GM21381 (cell line): ENCODE measurements around the gene GLG1.

Source experiments
- ATAC-seq: cut with Tn5 transposase; IDR thresholded peaks from one replicate; pipeline ENCODE4 v1.9.1; 2021; ENCODE audit warnings: mild to moderate bottlenecking, moderate library complexity; ENCODE audit not compliant: unreplicated experiment

The GLG1 gene

GRCh38 chr16:74485916-74486315 lies 121.0 kb downstream of the GLG1 start:
- no peak for ATAC-seq

GRCh38 chr16:74480150-74481029 lies 126.5 kb downstream of the GLG1 start:
- no peak for ATAC-seq

GRCh38 chr16:74477226-74477625 lies 129.7 kb downstream of the GLG1 start:
- ATAC-seq = no peak

- ATAC-seq = no peak
These were observed 132.5 kb downstream of the GLG1 start for GRCh38 chr16:74474416-74474815.

- no peak for ATAC-seq
These were observed 134.4 kb downstream of the GLG1 start for GRCh38 chr16:74472540-74472939.

- ATAC-seq = no peak
These were observed 134.9 kb downstream of the GLG1 start for GRCh38 chr16:74472010-74472409.

GRCh38 chr16:74469946-74470478 lies 136.9 kb downstream of the GLG1 start:
- no peak for ATAC-seq

GRCh38 chr16:74468807-74469525 lies 137.9 kb downstream of the GLG1 start:
- ATAC-seq = no peak

GRCh38 chr16:74466872-74467271 lies 140.0 kb downstream of the GLG1 start:
- no peak for ATAC-seq

GRCh38 chr16:74465851-74466685 lies 140.8 kb downstream of the GLG1 start:
- no peak for ATAC-seq

GRCh38 chr16:74465281-74465680 lies 141.6 kb downstream of the GLG1 start:
- no peak for ATAC-seq

GRCh38 chr16:74463888-74464287 lies 143.0 kb downstream of the GLG1 start:
- ATAC-seq = no peak

GRCh38 chr16:74462361-74462760 lies 144.6 kb downstream of the GLG1 start:
- ATAC-seq = no peak

- no peak for ATAC-seq
These were observed 145.1 kb downstream of the GLG1 start for GRCh38 chr16:74461826-74462225.

- no peak for ATAC-seq
These were observed 146.4 kb downstream of the GLG1 start for GRCh38 chr16:74460542-74460941.

GRCh38 chr16:74456290-74456625 lies 150.7 kb downstream of the GLG1 start:
- no peak for ATAC-seq

- ATAC-seq = no peak
These were observed 151.2 kb downstream of the GLG1 start for GRCh38 chr16:74455619-74456289.

GRCh38 chr16:74455213-74455612 lies 151.7 kb downstream of the GLG1 start:
- no peak for ATAC-seq

GRCh38 chr16:74451951-74452758 lies 154.8 kb downstream of the GLG1 start:
- peak; percentile 87 for ATAC-seq
